Measurements from ENCODE around the gene SRRM3.
"Not testable (repeated sequence)": the region's sequence is repeated elsewhere in the genome, so short reads cannot be mapped to it uniquely, and the experiment has no call there.

SRRM3 gene

GRCh38 chr7:76330673-76331072 lies 129.0 kb downstream of the SRRM3 start:
- TF ChIP-seq ZNF274 (IDR thresholded peaks at IDR 0.05; ENCODE audit: low read depth, low read length) (no peak), SUZ12 (IDR thresholded peaks at IDR 0.05; ENCODE audit: extremely low read depth, insufficient read depth, insufficient read length) (no peak), YY1 (IDR thresholded peaks at IDR 0.05; ENCODE audit: insufficient read depth, insufficient read length) (no peak)
- Histone ChIP-seq H3K27me3 (ENCODE audit: insufficient read depth, insufficient read length) (no peaks in the 10 kb centered on the region), H3K4me1 (ENCODE audit: insufficient read depth, insufficient read length) (peaks cover 6% of the 10 kb centered on the region), H3K9ac (ENCODE audit: insufficient read length, low read depth) (no peak overlapping the region), H3K9me3 (ENCODE audit: insufficient read depth, low read length) (no peaks in the 10 kb centered on the region), H3K4me3 (ENCODE audit: insufficient read length, low read depth) (no peak overlapping the region), H3K36me3 (ENCODE audit: insufficient read depth, insufficient read length, low read length) (peaks cover 82% of the 10 kb centered on the region)
- no peak for DNase-seq (ENCODE audit: low read depth, low spot score)

GRCh38 chr7:76332078-76332477 lies 130.4 kb downstream of the SRRM3 start:
- Histone ChIP-seq H3K27me3 (ENCODE audit: insufficient read depth, insufficient read length) (no peaks in the 10 kb centered on the region), H3K4me3 (ENCODE audit: insufficient read length, low read depth) (no peak overlapping the region), H3K4me1 (ENCODE audit: insufficient read depth, insufficient read length) (peaks cover 6% of the 10 kb centered on the region), H3K9ac (ENCODE audit: insufficient read length, low read depth) (no peak overlapping the region), H3K36me3 (ENCODE audit: insufficient read depth, insufficient read length, low read length) (peaks cover 77% of the 10 kb centered on the region), H3K9me3 (ENCODE audit: insufficient read depth, low read length) (no peaks in the 10 kb centered on the region)
- TF ChIP-seq YY1 (IDR thresholded peaks at IDR 0.05; ENCODE audit: insufficient read depth, insufficient read length) (no peak), ZNF274 (IDR thresholded peaks at IDR 0.05; ENCODE audit: low read depth, low read length) (no peak), SUZ12 (IDR thresholded peaks at IDR 0.05; ENCODE audit: extremely low read depth, insufficient read depth, insufficient read length) (no peak)
- DNase-seq (ENCODE audit: low read depth, low spot score) = no peak

- H3K4me1 ChIP-seq (ENCODE audit: insufficient read depth, insufficient read length) = peaks cover 6% of the 10 kb centered on the region
- H3K9me3 ChIP-seq (ENCODE audit: insufficient read depth, low read length) = no peaks in the 10 kb centered on the region
- TF ChIP-seq ZNF274 (IDR thresholded peaks at IDR 0.05; ENCODE audit: low read depth, low read length) = no peak
- no peak for TF ChIP-seq SUZ12 (IDR thresholded peaks at IDR 0.05; ENCODE audit: extremely low read depth, insufficient read depth, insufficient read length)
- TF ChIP-seq YY1 (IDR thresholded peaks at IDR 0.05; ENCODE audit: insufficient read depth, insufficient read length) = no peak
- no peak for DNase-seq (ENCODE audit: low read depth, low spot score)
- no peaks in the 10 kb centered on the region for H3K27me3 ChIP-seq (ENCODE audit: insufficient read depth, insufficient read length)
- no peak overlapping the region for H3K4me3 ChIP-seq (ENCODE audit: insufficient read length, low read depth)
- peaks cover 69% of the 10 kb centered on the region for H3K36me3 ChIP-seq (ENCODE audit: insufficient read depth, insufficient read length, low read length)
- H3K9ac ChIP-seq (ENCODE audit: insufficient read length, low read depth) = no peak overlapping the region
Observed at GRCh38 chr7:76333511-76334101, 131.9 kb downstream of the SRRM3 start.

- peaks cover 6% of the 10 kb centered on the region for H3K4me1 ChIP-seq (ENCODE audit: insufficient read depth, insufficient read length)
- H3K9ac ChIP-seq (ENCODE audit: insufficient read length, low read depth) = no peak overlapping the region
- peaks cover 66% of the 10 kb centered on the region for H3K36me3 ChIP-seq (ENCODE audit: insufficient read depth, insufficient read length, low read length)
- no peak for TF ChIP-seq ZNF274 (IDR thresholded peaks at IDR 0.05; ENCODE audit: low read depth, low read length)
- no peak overlapping the region for H3K4me3 ChIP-seq (ENCODE audit: insufficient read length, low read depth)
- no peaks in the 10 kb centered on the region for H3K9me3 ChIP-seq (ENCODE audit: insufficient read depth, low read length)
- no peak for DNase-seq (ENCODE audit: low read depth, low spot score)
- H3K27me3 ChIP-seq (ENCODE audit: insufficient read depth, insufficient read length) = no peaks in the 10 kb centered on the region
Observed at GRCh38 chr7:76334320-76334967, 132.7 kb downstream of the SRRM3 start.

GRCh38 chr7:76335417-76335816 lies 133.7 kb downstream of the SRRM3 start:
- H3K36me3 ChIP-seq (ENCODE audit: insufficient read depth, insufficient read length, low read length) = peaks cover 63% of the 10 kb centered on the region
- DNase-seq (ENCODE audit: low read depth, low spot score); H3K27me3 ChIP-seq (ENCODE audit: insufficient read depth, insufficient read length); H3K4me3 ChIP-seq (ENCODE audit: insufficient read length, low read depth); H3K9ac ChIP-seq (ENCODE audit: insufficient read length, low read depth); H3K9me3 ChIP-seq (ENCODE audit: insufficient read depth, low read length); H3K4me1 ChIP-seq (ENCODE audit: insufficient read depth, insufficient read length): not testable (repeated sequence)

GRCh38 chr7:76336094-76336493 lies 134.4 kb downstream of the SRRM3 start:
- H3K4me1 ChIP-seq (ENCODE audit: insufficient read depth, insufficient read length) = peaks cover 6% of the 10 kb centered on the region
- peaks cover 59% of the 10 kb centered on the region for H3K36me3 ChIP-seq (ENCODE audit: insufficient read depth, insufficient read length, low read length)
- no peak overlapping the region for H3K4me3 ChIP-seq (ENCODE audit: insufficient read length, low read depth)
- H3K9me3 ChIP-seq (ENCODE audit: insufficient read depth, low read length) = no peaks in the 10 kb centered on the region
- H3K27me3 ChIP-seq (ENCODE audit: insufficient read depth, insufficient read length) = no peaks in the 10 kb centered on the region
- TF ChIP-seq ZNF274 (IDR thresholded peaks at IDR 0.05; ENCODE audit: low read depth, low read length) (no peak), SUZ12 (IDR thresholded peaks at IDR 0.05; ENCODE audit: extremely low read depth, insufficient read depth, insufficient read length) (no peak), YY1 (IDR thresholded peaks at IDR 0.05; ENCODE audit: insufficient read depth, insufficient read length) (no peak)
- DNase-seq (ENCODE audit: low read depth, low spot score) = no peak
- H3K9ac ChIP-seq (ENCODE audit: insufficient read length, low read depth) = no peak overlapping the region
